CD4-positive, alpha-beta T cell treated with Interleukin-17A for 4 hours (primary cell): ENCODE measurements around the gene ZCCHC12.

Experiments used
- DNase-seq: peaks from one replicate; pipeline ENCODE4 v3.0.0-alpha.2; 2020; ENCODE audit warnings: mixed read lengths

Gene ZCCHC12

GRCh38 chrX:118872102-118872566 is 48.5 kb downstream of the ZCCHC12 start:
- DNase-seq = no peak
